Mesendoderm (in vitro differentiated cells): ENCODE measurements around the gene CROCC2.

Experiments
- DNase-seq: peaks from one replicate; pipeline ENCODE4 v3.0.0; 2013
- H2AK5ac ChIP-seq: 2 replicates; pipeline ENCODE4 v1.6.1; 2013; ENCODE audit warnings: low read length, inconsistent platforms
- H2BK120ac ChIP-seq: 2 replicates; pipeline ENCODE4 v1.6.1; 2013; ENCODE audit warnings: low read depth, mild to moderate bottlenecking, low read length, moderate library complexity, mixed read lengths
- H2BK15ac ChIP-seq: replicated peaks from 2 replicates; pipeline ENCODE4 v1.6.1; 2013; ENCODE audit warnings: low read depth, mild to moderate bottlenecking, moderate library complexity
- H2BK5ac ChIP-seq: 2 replicates; pipeline ENCODE4 v1.6.1; 2013; ENCODE audit warnings: low read length, inconsistent platforms
- H3K18ac ChIP-seq: 2 replicates; pipeline ENCODE4 v1.6.1; 2013; ENCODE audit warnings: mild to moderate bottlenecking, low read length, mixed read lengths
- H3K23ac ChIP-seq: one replicate; pipeline ENCODE4 v1.6.1; 2013; ENCODE audit warnings: low read length
- H3K27ac ChIP-seq: 2 replicates; pipeline ENCODE4 v1.5.1; 2013; ENCODE audit warnings: low read depth, mild to moderate bottlenecking, inconsistent platforms, low read length, moderate library complexity
- H3K27me3 ChIP-seq: 2 replicates; pipeline ENCODE4 v1.6.1; 2013; ENCODE audit warnings: low read length, control low read depth, mild to moderate bottlenecking, inconsistent platforms; ENCODE audit not compliant: insufficient read depth, poor library complexity
- H3K36me3 ChIP-seq: 2 replicates; pipeline ENCODE4 v1.6.1; 2013; ENCODE audit warnings: low read length, inconsistent platforms; ENCODE audit not compliant: control insufficient read depth, insufficient read depth
- H3K4ac ChIP-seq: one replicate; pipeline ENCODE4 v1.6.1; 2013; ENCODE audit warnings: low read depth, mild to moderate bottlenecking, low read length, moderate library complexity
- H3K4me1 ChIP-seq: 2 replicates; pipeline ENCODE4 v1.6.1; 2013; ENCODE audit warnings: low read depth, low read length, inconsistent platforms; ENCODE audit not compliant: control insufficient read depth
- H3K4me2 ChIP-seq: 2 replicates; pipeline ENCODE4 v1.6.1; 2013; ENCODE audit warnings: low read length
- H3K4me3 ChIP-seq: 2 replicates; pipeline ENCODE4 v1.5.1; 2013; ENCODE audit warnings: mild to moderate bottlenecking, low read length
- H3K56ac ChIP-seq: one replicate; pipeline ENCODE4 v1.6.1; 2013; ENCODE audit warnings: low read length
- H3K79me1 ChIP-seq: 2 replicates; pipeline ENCODE4 v1.6.1; 2013; ENCODE audit warnings: low read length, inconsistent platforms
- H3K79me2 ChIP-seq: 2 replicates; pipeline ENCODE4 v1.6.1; 2013; ENCODE audit warnings: mild to moderate bottlenecking, low read length; ENCODE audit not compliant: control insufficient read depth, insufficient read depth
- H3K9ac ChIP-seq: 2 replicates; pipeline ENCODE4 v1.6.1; 2013; ENCODE audit warnings: low read length, inconsistent platforms
- H4K5ac ChIP-seq: one replicate; pipeline ENCODE4 v1.6.1; 2013; ENCODE audit warnings: low read length
- H4K8ac ChIP-seq: one replicate; pipeline ENCODE4 v1.6.1; 2013; ENCODE audit warnings: low read depth, mild to moderate bottlenecking, control low read depth, low read length, moderate library complexity
- WGBS: extraction: QIAGEN DNeasy Blood & Tissue Kit; methylation state at CpG from one replicate; pipeline ENCODE4 v1.1.7; 2013; ENCODE audit warnings: low lambda C conversion rate, missing lambda C conversion rate; ENCODE audit not compliant: insufficient coverage; ENCODE audit errors: extremely low coverage; 5-methylcytosine and 5-hydroxymethylcytosine counted together

The CROCC2 gene

DNA sequence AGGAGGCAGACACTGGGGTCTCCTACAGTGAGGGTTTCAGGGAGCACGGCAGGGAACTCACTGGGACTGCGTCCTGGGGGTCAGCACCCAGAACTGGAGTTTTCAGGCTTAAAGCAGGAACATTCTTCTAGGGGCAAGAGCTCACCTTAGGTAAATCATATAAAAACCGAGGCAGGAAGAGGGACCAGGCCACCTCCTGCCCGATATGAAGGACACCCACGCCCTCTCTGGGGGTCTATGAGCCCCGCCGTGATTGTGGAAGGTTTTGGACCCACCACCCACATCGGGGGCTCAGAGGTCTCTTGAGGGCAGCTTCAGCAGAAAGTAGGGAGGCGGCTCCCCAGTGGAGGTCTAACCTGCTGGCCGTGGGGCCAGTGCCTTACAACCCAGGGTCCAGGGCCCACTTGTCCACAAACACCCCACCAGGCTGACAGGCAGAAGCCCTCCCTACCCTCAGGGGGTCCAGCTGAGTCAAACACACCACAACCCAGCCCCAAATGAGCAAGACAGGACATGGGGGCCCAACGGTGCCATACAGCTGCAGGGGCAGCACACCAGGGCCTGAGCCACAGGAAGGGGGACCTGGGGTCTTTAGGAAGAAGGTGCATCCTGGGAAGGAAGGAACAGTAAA lies 25.3 kb downstream of the CROCC2 start:
- Histone ChIP-seq H3K27me3 (no peaks in the 10 kb centered on the region), H2BK120ac (no peak overlapping the region), H3K36me3 (no peaks in the 10 kb centered on the region), H3K18ac (no peak overlapping the region), H3K79me2 (no peaks in the 10 kb centered on the region), H2BK15ac (no peak overlapping the region), H3K4me2 (no peak overlapping the region), H3K23ac (no peak overlapping the region), H3K4me3 (no peak overlapping the region), H4K8ac (no peak overlapping the region), H2BK5ac (no peak overlapping the region), H3K9ac (no peak overlapping the region), H3K56ac (no peak overlapping the region), H2AK5ac (no peak overlapping the region), H3K4me1 (no peaks in the 10 kb centered on the region), H3K27ac (no peak overlapping the region), H4K5ac (no peak overlapping the region), H3K4ac (no peak overlapping the region), H3K79me1 (no peaks in the 10 kb centered on the region)
- WGBS: no CpG with 5 or more reads among the region's 11 CpGs
- DNase-seq: no peak

DNA sequence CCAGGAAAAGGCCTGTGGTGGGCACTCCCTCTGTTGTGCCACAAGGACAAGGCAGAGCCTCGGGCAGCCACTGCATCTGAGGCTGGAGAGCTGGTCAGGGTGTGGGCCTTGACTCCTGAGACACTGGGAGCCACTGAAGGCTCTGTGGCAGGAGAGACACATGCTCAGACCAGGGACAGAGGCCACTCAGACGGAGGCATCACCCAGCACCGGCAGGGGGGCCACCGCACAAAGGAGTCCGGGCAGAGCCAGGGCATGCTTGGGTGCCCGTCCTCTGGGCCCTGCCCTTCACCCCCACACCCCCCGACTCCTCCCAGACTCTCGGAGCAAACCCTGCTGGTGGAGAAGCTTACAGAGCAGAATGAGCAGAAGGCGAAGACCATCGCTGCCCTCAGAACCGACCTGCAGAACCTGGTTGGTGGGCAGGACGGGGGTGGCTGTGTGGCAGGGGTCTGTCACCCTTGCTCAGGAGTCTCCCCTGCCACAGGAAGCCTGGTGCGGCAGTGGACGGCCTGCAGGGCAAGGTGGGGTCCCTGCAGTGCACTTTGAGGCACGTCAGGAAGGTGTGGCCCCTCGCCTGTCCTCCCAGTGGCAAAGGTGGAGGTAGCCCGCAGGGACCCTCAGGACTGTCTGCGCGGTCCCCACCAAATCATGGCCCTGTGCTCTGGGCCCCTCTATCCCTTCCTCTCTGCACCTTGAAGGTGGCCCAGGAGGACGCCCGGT lies 26.0 kb downstream of the CROCC2 start:
- no peak for DNase-seq
- Histone ChIP-seq H2BK15ac (no peak overlapping the region), H3K4me1 (no peaks in the 10 kb centered on the region)

GRCh38 chr2:240932724-240933047 lies 26.6 kb downstream of the CROCC2 start:
- no peaks in the 10 kb centered on the region for H3K27me3 ChIP-seq
- H3K36me3 ChIP-seq: no peaks in the 10 kb centered on the region
- H3K4ac ChIP-seq: no peak overlapping the region
- H3K23ac ChIP-seq: no peak overlapping the region
- WGBS: no CpG with 5 or more reads among the region's 11 CpGs
- H3K18ac ChIP-seq: no peak overlapping the region
- no peaks in the 10 kb centered on the region for H3K79me1 ChIP-seq
- no peak overlapping the region for H2BK15ac ChIP-seq
- H3K56ac ChIP-seq: no peak overlapping the region
- H3K27ac ChIP-seq: no peak overlapping the region
- no peak for DNase-seq
- H2BK5ac ChIP-seq: no peak overlapping the region
- H2BK120ac ChIP-seq: no peak overlapping the region
- no peak overlapping the region for H4K5ac ChIP-seq
- no peak overlapping the region for H4K8ac ChIP-seq
- no peak overlapping the region for H3K9ac ChIP-seq
- no peaks in the 10 kb centered on the region for H3K4me1 ChIP-seq
- no peak overlapping the region for H2AK5ac ChIP-seq
- H3K4me3 ChIP-seq: no peak overlapping the region
- no peaks in the 10 kb centered on the region for H3K79me2 ChIP-seq
- no peak overlapping the region for H3K4me2 ChIP-seq

More for the DNA sequence above, 26.0 kb downstream of the CROCC2 start:
- Histone ChIP-seq H3K9ac (no peak overlapping the region), H2AK5ac (no peak overlapping the region), H3K56ac (no peak overlapping the region), H4K8ac (no peak overlapping the region), H3K18ac (no peak overlapping the region), H3K4ac (no peak overlapping the region), H3K79me1 (no peaks in the 10 kb centered on the region), H3K23ac (no peak overlapping the region), H3K36me3 (no peaks in the 10 kb centered on the region), H4K5ac (no peak overlapping the region), H3K4me2 (no peak overlapping the region), H2BK5ac (no peak overlapping the region), H3K27ac (no peak overlapping the region), H3K79me2 (no peaks in the 10 kb centered on the region), H3K27me3 (no peaks in the 10 kb centered on the region), H3K4me3 (no peak overlapping the region), H2BK120ac (no peak overlapping the region)
- no CpG with 5 or more reads among the region's 21 CpGs for WGBS

- Histone ChIP-seq H3K79me2 (no peaks in the 10 kb centered on the region), H3K4me2 (no peak overlapping the region), H3K56ac (no peak overlapping the region), H3K23ac (no peak overlapping the region), H2BK5ac (no peak overlapping the region), H3K36me3 (no peaks in the 10 kb centered on the region), H3K4me3 (no peak overlapping the region), H4K5ac (no peak overlapping the region), H3K79me1 (no peaks in the 10 kb centered on the region), H3K9ac (no peak overlapping the region), H2BK15ac (no peak overlapping the region), H3K4me1 (no peaks in the 10 kb centered on the region), H2AK5ac (no peak overlapping the region), H3K4ac (no peak overlapping the region), H3K18ac (no peak overlapping the region), H3K27me3 (no peaks in the 10 kb centered on the region), H4K8ac (no peak overlapping the region), H2BK120ac (no peak overlapping the region), H3K27ac (no peak overlapping the region)
- DNase-seq: no peak
- WGBS: no CpG with 5 or more reads among the region's 30 CpGs
Observed at GRCh38 chr2:240933048-240933965, 27.2 kb downstream of the CROCC2 start.

GRCh38 chr2:240933966-240934700 lies 28.0 kb downstream of the CROCC2 start:
- H3K18ac ChIP-seq: no peak overlapping the region
- H3K4me1 ChIP-seq: no peaks in the 10 kb centered on the region
- no peak overlapping the region for H4K8ac ChIP-seq
- H3K56ac ChIP-seq: no peak overlapping the region
- no peaks in the 10 kb centered on the region for H3K36me3 ChIP-seq
- H3K4me2 ChIP-seq: no peak overlapping the region
- H3K4me3 ChIP-seq: no peak overlapping the region
- H3K27me3 ChIP-seq: no peaks in the 10 kb centered on the region
- no peak overlapping the region for H3K4ac ChIP-seq
- H3K23ac ChIP-seq: no peak overlapping the region
- no peak for DNase-seq
- no peak overlapping the region for H2AK5ac ChIP-seq
- H3K79me1 ChIP-seq: no peaks in the 10 kb centered on the region
- H3K79me2 ChIP-seq: no peaks in the 10 kb centered on the region
- H4K5ac ChIP-seq: no peak overlapping the region
- no peak overlapping the region for H2BK15ac ChIP-seq
- H3K9ac ChIP-seq: no peak overlapping the region
- WGBS: no CpG with 5 or more reads among the region's 23 CpGs
- H2BK5ac ChIP-seq: no peak overlapping the region
- no peak overlapping the region for H2BK120ac ChIP-seq
- no peak overlapping the region for H3K27ac ChIP-seq
